ENCODE results near the gene IFIT1B.

DNA sequence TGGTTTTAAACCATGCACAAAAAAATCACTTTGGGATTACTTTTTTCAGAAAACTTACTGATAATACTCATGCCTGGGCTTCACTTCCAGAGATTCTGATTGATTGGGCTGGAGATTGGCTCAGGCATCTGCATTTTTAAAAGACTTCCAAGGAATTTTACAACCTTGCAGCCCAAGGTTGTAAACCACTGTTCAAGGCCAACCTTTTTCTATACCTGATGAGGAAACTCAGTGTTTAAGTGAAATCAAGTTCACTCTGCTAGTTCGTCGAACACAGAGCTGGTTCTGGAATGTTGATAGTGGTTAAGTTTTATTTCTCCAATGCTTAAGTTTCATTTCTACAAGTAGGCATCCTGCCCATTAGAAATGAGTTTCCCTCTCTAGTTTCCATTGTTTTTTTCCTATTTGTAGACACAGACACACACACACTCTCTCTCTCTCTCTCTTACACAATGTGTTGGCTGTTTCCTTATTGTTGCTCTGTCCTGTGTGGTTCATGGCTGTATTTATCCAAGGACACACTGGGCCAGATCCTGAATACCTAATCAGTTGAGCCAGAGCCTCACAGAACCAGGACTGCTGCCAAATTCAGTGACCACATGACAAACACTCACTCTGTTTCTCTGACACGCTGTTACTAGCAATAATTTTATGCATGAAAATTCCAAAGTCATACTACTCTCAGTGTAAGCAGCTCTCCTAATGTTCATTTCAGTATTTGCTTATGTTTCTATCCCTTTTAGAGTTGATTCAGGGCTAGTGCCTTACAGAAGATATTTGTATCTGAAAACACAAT, 3.7 kb upstream of the IFIT1B start:
- TF ChIP-seq, protein P1, sequence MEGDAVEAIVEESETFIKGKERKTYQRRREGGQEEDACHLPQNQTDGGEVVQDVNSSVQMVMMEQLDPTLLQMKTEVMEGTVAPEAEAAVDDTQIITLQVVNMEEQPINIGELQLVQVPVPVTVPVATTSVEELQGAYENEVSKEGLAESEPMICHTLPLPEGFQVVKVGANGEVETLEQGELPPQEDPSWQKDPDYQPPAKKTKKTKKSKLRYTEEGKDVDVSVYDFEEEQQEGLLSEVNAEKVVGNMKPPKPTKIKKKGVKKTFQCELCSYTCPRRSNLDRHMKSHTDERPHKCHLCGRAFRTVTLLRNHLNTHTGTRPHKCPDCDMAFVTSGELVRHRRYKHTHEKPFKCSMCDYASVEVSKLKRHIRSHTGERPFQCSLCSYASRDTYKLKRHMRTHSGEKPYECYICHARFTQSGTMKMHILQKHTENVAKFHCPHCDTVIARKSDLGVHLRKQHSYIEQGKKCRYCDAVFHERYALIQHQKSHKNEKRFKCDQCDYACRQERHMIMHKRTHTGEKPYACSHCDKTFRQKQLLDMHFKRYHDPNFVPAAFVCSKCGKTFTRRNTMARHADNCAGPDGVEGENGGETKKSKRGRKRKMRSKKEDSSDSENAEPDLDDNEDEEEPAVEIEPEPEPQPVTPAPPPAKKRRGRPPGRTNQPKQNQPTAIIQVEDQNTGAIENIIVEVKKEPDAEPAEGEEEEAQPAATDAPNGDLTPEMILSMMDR (IDR thresholded peaks at IDR 0.05; ENCODE audit: low read depth, low read length): no peak
- no peak for TF ChIP-seq EZH2phosphoT487 (IDR thresholded peaks at IDR 0.05; ENCODE audit: low read depth)
